Neutrophil (primary cell): Measurements from ENCODE around the gene MSI2.

Experiments
- H3K27ac ChIP-seq: fragments of 200-600 bp; sonication (generic); 2 replicates; pipeline ENCODE4 v1.5.1; 2016; ENCODE audit warnings: mild to moderate bottlenecking, moderate library complexity
- H3K27me3 ChIP-seq: fragments of 200-600 bp; sonication (generic); 2 replicates; pipeline ENCODE4 v1.6.0; 2016; ENCODE audit warnings: mild to moderate bottlenecking
- H3K36me3 ChIP-seq: fragments of 200-600 bp; sonication (generic); 2 replicates; pipeline ENCODE4 v1.5.1; 2017
- H3K4me1 ChIP-seq, 2 experiments: fragments of 200-600 bp in 1 of 2; sonication (generic) in 1 of 2; 1 replicate in 1 of 2; 2 replicates in 1 of 2; pipeline versions ENCODE4 v1.5.1 to v1.6.1; 2013 to 2016; ENCODE audit warnings: low read depth in 1 of 2, low read length in 1 of 2, mild to moderate bottlenecking in 1 of 2, moderate library complexity in 1 of 2; ENCODE audit not compliant: control insufficient read depth in 1 of 2, insufficient read depth in 1 of 2
- H3K4me3 ChIP-seq, 2 experiments: fragments of 200-600 bp in 1 of 2; sonication (generic) in 1 of 2; 1 replicate in 1 of 2; 2 replicates in 1 of 2; pipeline ENCODE4 v1.5.1; 2013 to 2016; ENCODE audit warnings: low read depth in 1 of 2, low read length in 1 of 2, mild to moderate bottlenecking in 1 of 2, moderate library complexity in 1 of 2
- H3K9me3 ChIP-seq: fragments of 200-600 bp; sonication (generic); 2 replicates; pipeline ENCODE4 v1.5.1; 2016
- TF ChIP-seq, protein P1 (sequence below): fragments of 200-600 bp; sonication (generic); IDR thresholded peaks from 2 replicates; pipeline ENCODE4 v1.5.1; 2016; ENCODE audit warnings: antibody characterized with exemption

Gene MSI2

DNA sequence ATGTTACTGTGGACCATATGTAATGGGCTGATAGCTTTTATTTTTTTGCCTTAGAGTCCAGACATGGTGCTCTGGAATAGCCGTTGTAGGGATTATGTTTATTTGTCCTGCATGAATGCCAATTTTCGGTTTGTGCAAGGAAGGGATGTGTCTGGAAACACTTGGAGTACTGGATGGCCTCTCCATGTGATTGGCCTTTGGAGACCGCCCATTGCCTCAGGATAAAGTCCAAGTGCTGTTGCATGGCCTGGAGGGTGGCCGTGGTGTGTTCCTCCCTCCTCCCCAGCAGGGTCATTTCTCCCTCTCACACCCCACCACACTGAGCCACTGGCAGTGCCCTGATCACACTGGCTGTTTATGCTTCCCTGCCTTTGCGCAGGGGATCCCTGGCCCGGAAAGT lies 93.9 kb downstream of the MSI2 start:
- TF ChIP-seq, protein P1, sequence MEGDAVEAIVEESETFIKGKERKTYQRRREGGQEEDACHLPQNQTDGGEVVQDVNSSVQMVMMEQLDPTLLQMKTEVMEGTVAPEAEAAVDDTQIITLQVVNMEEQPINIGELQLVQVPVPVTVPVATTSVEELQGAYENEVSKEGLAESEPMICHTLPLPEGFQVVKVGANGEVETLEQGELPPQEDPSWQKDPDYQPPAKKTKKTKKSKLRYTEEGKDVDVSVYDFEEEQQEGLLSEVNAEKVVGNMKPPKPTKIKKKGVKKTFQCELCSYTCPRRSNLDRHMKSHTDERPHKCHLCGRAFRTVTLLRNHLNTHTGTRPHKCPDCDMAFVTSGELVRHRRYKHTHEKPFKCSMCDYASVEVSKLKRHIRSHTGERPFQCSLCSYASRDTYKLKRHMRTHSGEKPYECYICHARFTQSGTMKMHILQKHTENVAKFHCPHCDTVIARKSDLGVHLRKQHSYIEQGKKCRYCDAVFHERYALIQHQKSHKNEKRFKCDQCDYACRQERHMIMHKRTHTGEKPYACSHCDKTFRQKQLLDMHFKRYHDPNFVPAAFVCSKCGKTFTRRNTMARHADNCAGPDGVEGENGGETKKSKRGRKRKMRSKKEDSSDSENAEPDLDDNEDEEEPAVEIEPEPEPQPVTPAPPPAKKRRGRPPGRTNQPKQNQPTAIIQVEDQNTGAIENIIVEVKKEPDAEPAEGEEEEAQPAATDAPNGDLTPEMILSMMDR, result no peak
- no peak overlapping the region for H3K4me3 ChIP-seq
- H3K9me3 ChIP-seq, result no peaks in the 10 kb centered on the region
- no peaks in the 10 kb centered on the region for H3K27me3 ChIP-seq
- H3K36me3 ChIP-seq, result no peaks in the 10 kb centered on the region
- H3K27ac ChIP-seq, result no peak overlapping the region
- H3K4me1 ChIP-seq, result no peaks in the 10 kb centered on the region

DNA sequence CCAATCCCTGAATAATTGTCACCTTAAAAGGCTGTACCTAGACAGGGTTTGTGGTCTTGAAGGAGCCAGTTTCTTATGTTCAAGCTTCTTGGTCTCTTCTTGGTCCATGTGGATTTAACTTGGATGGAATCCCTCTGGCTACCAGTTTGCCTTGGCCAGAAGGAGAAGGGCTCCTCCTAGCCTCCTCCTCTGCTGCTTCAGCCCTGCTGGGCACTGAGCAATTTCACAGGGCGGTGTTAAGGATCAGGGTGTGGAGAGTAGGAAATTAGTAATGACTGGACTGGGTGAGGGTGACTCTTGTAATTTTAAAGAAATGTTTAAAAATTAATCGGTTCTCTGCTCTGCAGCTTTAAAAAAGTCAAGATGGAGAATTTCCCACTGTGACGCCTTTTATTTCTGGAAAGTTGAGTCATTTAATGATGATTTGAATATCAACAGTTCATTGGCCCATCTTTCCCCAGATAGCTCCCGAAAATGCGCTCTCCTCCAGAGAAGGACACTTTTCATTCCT lies 96.4 kb downstream of the MSI2 start:
- H3K4me3 ChIP-seq, result no peak overlapping the region
- TF ChIP-seq, protein P1, result no peak
- no peaks in the 10 kb centered on the region for H3K9me3 ChIP-seq
- H3K27ac ChIP-seq, result no peak overlapping the region
- H3K36me3 ChIP-seq, result no peaks in the 10 kb centered on the region
- peaks cover 0 to 9% of the 10 kb centered on the region in 2 experiments for H3K4me1 ChIP-seq
- no peaks in the 10 kb centered on the region for H3K27me3 ChIP-seq

DNA sequence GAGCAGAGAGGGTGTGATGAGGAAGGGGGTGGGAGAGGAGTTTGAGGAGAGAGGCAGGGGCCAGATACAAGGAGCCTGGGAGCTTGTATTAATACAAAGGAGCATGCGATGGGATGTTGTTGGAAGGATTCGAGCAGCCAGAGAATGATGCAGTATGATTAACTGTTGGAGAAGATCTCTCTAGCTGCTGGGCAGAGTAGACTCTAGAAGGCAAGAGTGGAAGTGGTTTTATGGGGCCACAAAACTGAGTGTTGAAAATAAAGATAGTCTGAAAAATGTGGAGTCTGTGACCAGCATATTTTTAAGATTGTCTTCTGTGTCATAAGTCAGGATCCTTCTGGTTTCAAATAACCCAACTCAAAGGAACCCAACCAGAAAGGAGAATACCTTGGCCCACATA lies 98.3 kb downstream of the MSI2 start:
- no peak overlapping the region for H3K27ac ChIP-seq
- H3K27me3 ChIP-seq, result no peaks in the 10 kb centered on the region
- no peaks in the 10 kb centered on the region for H3K9me3 ChIP-seq
- H3K4me1 ChIP-seq, result peaks cover 0 to 9% of the 10 kb centered on the region in 2 experiments
- TF ChIP-seq, protein P1, result no peak
- H3K4me3 ChIP-seq, result no peak overlapping the region
- H3K36me3 ChIP-seq, result no peaks in the 10 kb centered on the region

DNA sequence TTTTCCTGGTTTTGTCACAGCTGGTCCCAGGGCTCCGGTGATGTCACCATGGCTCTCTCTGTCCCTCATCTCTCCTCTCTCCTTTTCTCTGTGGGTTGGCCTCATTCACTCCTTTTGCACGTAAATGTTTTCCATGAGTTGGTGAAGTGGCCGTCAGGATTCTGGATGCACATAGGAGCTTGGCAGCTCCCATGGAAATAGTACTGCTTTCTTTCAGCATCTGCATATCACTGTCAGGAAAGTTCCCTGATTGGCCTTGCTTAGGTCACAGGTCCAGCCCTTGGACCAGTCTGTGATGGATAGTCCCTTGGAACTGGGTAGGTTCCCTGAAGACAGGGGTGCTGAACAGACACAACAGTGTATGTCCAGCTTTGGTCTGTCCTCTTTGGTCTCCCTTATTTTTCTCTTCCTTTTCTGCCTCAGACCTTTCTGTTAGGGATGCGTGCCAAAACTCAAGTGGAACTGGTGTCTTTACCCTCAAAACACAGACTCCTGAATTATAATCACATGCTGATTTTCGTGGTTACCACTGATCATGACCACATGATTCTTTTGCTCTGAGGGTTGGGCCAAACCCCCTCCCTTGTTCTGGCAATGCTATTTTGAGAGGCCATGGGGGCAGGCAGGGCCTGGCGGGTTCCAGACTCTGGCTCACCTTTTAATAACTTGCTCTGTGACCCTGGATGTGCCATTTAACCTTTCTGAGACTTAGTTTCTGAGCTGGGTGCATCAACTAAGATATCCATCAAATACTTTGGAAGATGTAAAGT lies 99.0 kb downstream of the MSI2 start:
- H3K36me3 ChIP-seq, result no peaks in the 10 kb centered on the region
- TF ChIP-seq, protein P1, result no peak
- peaks cover 0 to 9% of the 10 kb centered on the region in 2 experiments for H3K4me1 ChIP-seq
- no peaks in the 10 kb centered on the region for H3K9me3 ChIP-seq
- H3K27me3 ChIP-seq, result no peaks in the 10 kb centered on the region
- no peak overlapping the region for H3K4me3 ChIP-seq
- no peak overlapping the region for H3K27ac ChIP-seq

DNA sequence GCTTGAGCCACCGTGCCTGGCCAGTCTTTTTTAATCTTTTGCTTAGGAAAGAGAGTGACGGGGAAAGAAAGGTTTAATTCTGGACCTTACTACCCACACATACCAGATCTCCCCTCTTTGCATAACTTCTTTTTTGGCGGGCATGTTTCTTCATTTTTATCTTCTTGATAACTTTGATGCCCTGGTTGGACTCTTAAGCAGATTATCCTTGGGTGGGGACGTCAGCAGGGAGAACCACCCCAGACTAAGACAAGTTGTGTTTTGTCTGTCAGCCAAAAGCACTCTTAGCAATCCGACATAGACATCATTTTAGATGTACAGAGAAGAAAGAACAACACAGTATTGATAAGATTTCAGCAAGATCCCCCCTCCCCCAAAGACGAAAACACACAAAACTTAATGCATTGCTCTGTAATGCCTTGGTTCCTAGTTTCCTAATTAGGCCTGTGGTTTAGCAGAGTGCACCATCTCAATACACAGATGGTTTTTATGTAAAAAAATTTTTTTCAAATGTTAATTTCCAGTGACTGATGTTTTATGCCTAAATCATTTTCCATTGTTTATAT lies 99.9 kb downstream of the MSI2 start:
- Histone ChIP-seq H3K36me3 (no peaks in the 10 kb centered on the region), H3K9me3 (no peaks in the 10 kb centered on the region), H3K27ac (no peak overlapping the region), H3K27me3 (no peaks in the 10 kb centered on the region), H3K4me3 (no peak overlapping the region), H3K4me1 (peaks cover 0 to 9% of the 10 kb centered on the region in 2 experiments)
- TF ChIP-seq, protein P1, result no peak
